Measurements from ENCODE around the gene KRT39. TPM values are rescaled to one million over a fixed set of nuclear protein-coding genes. Genes with fewer than 3 reads are reported as not detected.
A peak's percentile ranks its signal among the peaks of the same experiment; 100 is the strongest.
"Not testable (repeated sequence)": the region's sequence is repeated elsewhere in the genome, so short reads cannot be mapped to it uniquely, and the experiment has no call there.

KRT39 gene
- total RNA-seq, 1 experiment from 2014 or later = not detected

GRCh38 chr17:40940266-40940665, 26.5 kb downstream of the KRT39 start:
- DNase-seq (ENCODE audit: low spot score) = no peak

GRCh38 chr17:40938981-40939380, 27.8 kb downstream of the KRT39 start:
- no peak for DNase-seq (ENCODE audit: low spot score)

DNA sequence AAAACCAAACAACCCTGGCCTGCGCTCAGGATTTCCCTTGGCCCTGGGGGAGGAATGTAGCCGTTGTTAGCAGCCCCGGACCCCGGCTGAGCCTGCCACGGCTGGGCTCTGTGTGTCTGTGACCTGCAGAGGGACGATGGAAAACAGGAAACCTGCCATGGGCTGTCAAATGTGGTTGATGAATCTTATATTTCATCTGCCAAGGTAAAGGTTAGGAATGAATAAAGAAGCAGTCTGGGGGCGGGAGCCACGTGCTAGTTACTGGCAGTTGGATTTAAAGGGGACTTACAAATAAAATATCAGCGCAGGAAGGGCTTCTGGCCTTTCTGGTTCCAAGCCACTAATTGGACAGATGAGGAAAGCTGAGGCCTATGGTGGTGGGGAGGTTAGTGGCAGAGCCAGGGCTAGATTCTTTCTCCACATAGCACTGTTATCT, 29.3 kb downstream of the KRT39 start, which contains the start of gene KRT23:
TSS of gene KRT23 (minus strand) at position 263 of the 436 bp plus-strand sequence. CDS start 1,043 bp downstream, outside the sequence.
- no peak for DNase-seq (ENCODE audit: low spot score)

- no peak for DNase-seq (ENCODE audit: low spot score)
Measured at GRCh38 chr17:40936976-40937375, 29.8 kb downstream of the KRT39 start.

DNA sequence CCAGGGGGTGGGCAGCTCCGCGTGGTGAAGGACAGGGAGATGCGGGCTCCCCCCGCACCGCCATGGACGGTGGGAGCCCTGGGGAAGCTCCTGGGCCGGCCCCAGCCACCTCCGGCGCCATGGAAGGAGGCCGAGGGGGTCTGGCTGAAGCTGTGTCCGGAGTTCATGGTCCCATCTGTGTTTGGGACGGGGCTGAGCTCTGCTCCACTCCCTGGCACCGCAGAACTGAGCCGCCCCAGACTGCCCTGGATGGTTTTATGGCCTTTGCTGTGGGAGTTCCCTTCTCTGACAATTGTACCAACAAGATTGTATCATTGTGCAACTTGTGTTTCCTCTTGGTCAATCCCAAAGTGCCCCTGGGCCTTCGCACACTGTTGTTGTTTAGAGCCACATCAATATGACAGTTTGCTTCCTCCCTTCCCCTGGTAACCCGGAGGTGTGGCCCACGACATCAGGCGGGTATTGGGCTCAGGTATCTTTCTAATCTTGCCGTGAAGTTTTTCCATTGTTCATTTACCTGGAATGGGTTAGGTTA, 30.2 kb downstream of the KRT39 start:
- DNase-seq (ENCODE audit: low spot score) = no peak

DNA sequence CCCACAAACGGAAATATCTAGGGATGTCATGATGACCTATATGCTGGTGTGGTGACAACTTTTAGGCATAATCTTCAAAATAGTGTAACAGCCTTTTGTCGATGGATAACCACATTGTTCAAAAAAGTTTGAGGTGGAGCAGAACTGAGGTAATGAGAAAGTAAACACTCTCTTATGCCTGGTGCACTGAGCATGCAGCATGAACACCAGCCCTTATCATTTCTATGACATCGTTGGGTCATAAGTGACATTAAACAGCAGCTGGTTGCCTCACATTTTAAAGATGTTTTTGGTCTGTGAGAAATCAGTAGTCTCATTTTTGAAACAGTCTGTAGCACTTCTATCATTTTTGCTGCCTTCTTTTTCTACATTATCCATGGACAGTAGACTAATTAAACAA, 31.1 kb downstream of the KRT39 start:
- no peak for DNase-seq (ENCODE audit: low spot score)

- DNase-seq (ENCODE audit: low spot score) = no peak
Measured at GRCh38 chr17:40932608-40933007, 34.1 kb downstream of the KRT39 start.

DNA sequence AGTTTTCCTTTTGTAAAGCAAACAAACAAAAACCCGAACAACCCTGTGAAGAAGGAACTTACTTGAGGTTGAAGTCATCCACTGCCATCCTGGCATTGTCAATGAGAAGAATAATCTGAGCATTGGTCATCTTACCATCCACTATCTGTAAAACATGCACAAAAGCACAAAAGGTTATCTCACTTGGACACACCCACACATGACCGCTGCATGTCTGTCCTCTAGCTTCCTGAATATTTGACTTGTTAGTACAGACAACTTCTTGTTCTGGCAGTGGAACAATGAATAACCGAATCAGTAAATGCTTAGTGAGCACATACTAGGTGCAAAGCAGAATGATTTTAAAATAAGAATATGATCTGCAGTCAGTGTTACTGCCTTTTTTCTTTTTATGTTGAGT, 35.4 kb downstream of the KRT39 start:
- DNase-seq (ENCODE audit: low spot score) = no peak

DNA sequence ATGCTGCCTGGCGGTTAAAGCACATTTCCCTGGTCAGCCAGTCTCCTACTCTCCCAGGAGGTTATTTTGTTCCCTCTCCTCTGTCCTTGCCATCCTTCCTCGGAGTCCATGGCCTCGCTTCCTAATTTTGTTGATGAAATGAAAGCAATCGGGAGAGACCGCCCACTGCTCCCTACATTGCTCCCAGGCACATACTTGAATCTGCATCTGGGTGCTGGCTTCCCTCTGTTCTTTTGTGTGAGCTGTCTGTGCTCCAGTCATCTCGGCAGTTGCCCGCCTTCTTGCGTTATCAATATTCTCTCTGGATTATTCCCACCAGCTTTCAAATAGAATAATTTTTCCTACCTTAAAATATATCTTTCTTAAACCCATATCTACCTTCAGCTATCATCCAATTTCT, 40.4 kb downstream of the KRT39 start:
- DNase-seq (ENCODE audit: low spot score) = no peak

DNA sequence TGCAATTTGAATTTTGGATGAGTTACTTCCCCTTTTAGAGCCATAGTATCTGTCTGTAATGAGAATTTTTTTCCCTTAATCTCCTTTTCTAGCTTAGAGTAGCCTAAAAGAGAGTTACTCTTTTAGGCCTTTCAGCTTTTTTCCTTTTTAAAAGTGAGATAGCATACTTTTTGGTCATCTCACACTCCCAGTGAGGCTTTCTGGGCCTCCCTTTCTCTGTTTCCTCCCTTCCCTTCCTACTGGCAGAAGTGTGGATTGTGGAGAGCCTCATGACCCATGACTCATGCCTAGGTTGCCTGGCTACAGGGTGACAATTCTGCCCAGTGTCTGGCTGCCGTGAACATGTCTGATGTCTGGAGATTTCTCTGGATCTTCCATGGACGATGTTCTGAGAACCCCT, 44.5 kb downstream of the KRT39 start:
- peak; percentile 75 for DNase-seq (ENCODE audit: low spot score)

DNA sequence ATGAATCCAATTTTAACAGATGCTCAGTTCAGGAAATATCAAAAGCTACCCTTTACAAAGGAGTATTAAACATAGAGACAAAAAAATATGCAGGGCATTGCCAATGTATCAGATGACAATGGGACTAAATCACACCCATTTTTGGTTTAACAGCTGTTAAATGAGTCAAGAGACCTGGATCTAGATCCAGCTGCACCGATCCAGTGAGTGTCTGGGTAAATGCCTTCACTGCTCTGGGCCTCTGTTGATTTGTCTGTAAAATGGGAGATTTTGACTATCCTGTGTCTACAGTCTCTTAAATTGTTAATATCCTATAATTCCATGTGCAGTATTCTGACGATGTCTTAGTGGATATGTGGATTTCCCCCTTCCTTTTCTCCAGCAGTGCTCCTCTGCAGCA, 45.7 kb downstream of the KRT39 start:
- no peak for DNase-seq (ENCODE audit: low spot score)

- DNase-seq (ENCODE audit: low spot score) = not testable (repeated sequence)
Measured at GRCh38 chr17:40917116-40917515, 49.6 kb downstream of the KRT39 start.

GRCh38 chr17:40916366-40916765, 50.4 kb downstream of the KRT39 start:
- DNase-seq (ENCODE audit: low spot score) = no peak

DNA sequence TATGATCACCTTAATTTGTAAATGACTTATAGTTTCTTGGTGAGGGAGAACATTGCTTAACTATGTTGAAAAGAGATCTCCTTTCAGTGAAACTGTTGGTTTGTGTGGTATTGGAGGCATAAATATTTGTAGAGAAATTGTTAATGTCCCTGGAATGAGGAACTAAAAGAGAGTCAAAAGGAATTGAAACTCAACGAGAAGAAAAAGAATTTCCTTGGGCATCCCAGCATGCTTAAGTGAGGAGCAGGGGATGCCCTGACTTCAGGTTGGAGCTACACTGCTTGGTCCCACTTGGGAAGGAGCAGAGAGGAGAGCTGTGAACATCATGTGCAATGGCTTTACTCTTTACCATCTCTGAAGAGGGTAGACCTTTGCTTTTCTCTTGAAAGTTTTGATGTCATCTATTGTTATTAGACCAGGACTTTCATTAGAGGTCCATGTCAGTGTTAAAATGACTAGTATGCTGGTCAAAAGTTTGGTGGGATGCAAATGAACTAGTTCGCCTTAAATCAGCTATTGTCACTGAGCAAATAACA, 51.0 kb downstream of the KRT39 start:
- peak; percentile 28 for DNase-seq (ENCODE audit: low spot score)

- peak; percentile 65 for DNase-seq (ENCODE audit: low spot score)
Measured at GRCh38 chr17:40915199-40915661, 51.5 kb downstream of the KRT39 start.

DNA sequence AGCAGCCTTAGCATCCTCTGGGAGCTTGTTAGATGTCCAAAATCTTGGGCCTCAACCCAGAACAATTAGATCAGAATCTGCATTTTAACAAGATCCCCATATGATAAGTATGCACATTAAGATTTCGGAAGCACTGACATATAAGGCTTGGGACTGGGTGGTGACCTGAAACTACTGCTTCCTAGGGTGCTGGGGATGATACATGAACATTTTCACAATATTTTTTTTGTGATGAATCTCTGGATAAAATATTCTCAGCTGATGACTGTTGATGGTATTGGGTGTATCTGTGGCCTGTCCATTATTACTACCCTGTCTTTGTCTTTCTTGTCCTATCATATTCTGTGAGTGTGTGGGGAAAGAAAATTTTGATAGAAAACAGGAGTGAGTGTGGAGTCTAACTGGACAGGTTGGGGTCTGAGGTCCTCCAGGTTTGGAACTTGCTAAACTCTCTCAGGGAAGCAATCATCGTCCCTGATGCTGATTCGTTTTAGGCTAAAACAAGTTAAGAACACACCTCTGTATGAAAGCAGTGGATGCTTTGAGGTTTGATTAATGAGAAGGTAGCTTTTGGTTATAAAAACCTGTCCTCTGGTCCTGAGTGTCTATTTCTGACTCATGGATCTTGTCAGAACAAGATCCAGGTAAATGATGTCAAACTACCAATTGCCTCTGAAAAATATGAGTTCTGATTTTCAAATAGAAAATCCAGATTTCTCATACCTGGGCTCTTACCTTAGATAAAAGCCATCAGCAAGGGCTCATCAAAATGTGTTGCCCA, 52.5 kb downstream of the KRT39 start:
- DNase-seq (ENCODE audit: low spot score) = no peak

GRCh38 chr17:40912486-40913210, 54.1 kb downstream of the KRT39 start:
- DNase-seq (ENCODE audit: low spot score) = no peak

DNA sequence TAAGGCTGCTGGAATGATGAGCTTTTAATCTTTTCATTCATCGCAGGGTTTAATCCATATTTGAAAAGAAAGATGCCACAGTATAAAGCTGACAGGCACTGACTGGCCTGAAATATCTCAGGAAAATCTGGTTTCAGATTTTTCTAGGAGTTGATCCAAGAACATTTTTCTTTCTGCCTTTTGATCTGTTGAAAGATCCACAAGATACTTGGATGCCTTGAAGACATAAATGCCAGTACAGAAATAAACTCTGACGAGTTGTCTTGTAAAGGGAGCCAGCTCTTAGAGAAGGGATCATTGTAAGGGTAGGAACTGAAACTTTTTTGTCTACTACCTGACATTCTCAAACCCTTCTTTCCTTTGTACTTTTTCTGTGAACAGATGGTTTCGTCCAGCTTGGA, 56.3 kb downstream of the KRT39 start:
- no peak for DNase-seq (ENCODE audit: low spot score)

GRCh38 chr17:40909755-40910154, 57.0 kb downstream of the KRT39 start:
- peak; percentile 15 for DNase-seq (ENCODE audit: low spot score)

DNA sequence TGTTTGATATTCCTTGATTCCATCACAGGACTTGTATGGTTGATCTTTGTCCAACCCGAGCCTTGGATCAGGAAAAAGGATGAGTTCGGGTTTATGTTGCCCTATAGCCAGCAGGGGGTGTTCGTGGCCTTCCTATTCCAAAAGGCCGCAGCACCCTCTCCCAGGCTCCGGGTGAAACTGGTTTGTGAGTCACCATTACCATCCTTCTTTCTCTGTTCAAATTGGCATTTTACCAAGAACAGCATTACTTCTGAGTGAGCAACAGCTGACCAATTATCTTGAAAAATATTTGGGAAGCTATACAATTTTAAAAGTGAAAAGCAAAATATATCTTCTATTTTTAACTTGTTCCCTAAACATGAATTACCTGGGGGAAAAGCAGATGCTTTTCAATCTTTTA, 57.4 kb downstream of the KRT39 start:
- peak; percentile 91 for DNase-seq (ENCODE audit: low spot score)
